BLaER1 treated with 17β-estradiol and CSF1 and Interleukin-3, amounts not matched to agents 10 nM and 100 nM (cell line): Measurements from ENCODE around the gene GRM6.

Experiments
- H3K27ac ChIP-seq, 11 experiments: shearing (Covaris generic); formaldehyde crosslinking; 2 replicates each; pipeline ENCODE4 v1.8.1; 2022
- H3K27me3 ChIP-seq, 11 experiments: shearing (Covaris generic); formaldehyde crosslinking; 2 replicates each; pipeline ENCODE4 v1.8.1; 2022
- H3K36me3 ChIP-seq, 11 experiments: shearing (Covaris generic); formaldehyde crosslinking; 2 replicates each; pipeline ENCODE4 v1.8.1; 2022
- H3K4me1 ChIP-seq, 10 experiments: shearing (Covaris generic); formaldehyde crosslinking; 2 replicates each; pipeline ENCODE4 v1.8.1; 2022
- H3K4me2 ChIP-seq, 11 experiments: shearing (Covaris generic); formaldehyde crosslinking; 2 replicates each; pipeline ENCODE4 v1.8.1; 2022
- H3K4me3 ChIP-seq, 10 experiments: shearing (Covaris generic); formaldehyde crosslinking; 2 replicates each; pipeline ENCODE4 v1.8.1; 2022
- H3K9ac ChIP-seq, 11 experiments: shearing (Covaris generic); formaldehyde crosslinking; 2 replicates each; pipeline ENCODE4 v1.8.1; 2022
- H3K9me3 ChIP-seq, 11 experiments: shearing (Covaris generic); formaldehyde crosslinking; replicated peaks in 1 of 11; 2 replicates each; pipeline ENCODE4 v1.8.1; 2022
- H4K20me1 ChIP-seq, 11 experiments: shearing (Covaris generic); formaldehyde crosslinking; 2 replicates each; pipeline ENCODE4 v1.8.1; 2022
- Cebpa-rat ChIP-seq, 11 experiments: shearing (Covaris generic); IDR thresholded peaks; 2 replicates each; pipeline ENCODE4 v1.8.1; 2022

GRM6 gene

DNA sequence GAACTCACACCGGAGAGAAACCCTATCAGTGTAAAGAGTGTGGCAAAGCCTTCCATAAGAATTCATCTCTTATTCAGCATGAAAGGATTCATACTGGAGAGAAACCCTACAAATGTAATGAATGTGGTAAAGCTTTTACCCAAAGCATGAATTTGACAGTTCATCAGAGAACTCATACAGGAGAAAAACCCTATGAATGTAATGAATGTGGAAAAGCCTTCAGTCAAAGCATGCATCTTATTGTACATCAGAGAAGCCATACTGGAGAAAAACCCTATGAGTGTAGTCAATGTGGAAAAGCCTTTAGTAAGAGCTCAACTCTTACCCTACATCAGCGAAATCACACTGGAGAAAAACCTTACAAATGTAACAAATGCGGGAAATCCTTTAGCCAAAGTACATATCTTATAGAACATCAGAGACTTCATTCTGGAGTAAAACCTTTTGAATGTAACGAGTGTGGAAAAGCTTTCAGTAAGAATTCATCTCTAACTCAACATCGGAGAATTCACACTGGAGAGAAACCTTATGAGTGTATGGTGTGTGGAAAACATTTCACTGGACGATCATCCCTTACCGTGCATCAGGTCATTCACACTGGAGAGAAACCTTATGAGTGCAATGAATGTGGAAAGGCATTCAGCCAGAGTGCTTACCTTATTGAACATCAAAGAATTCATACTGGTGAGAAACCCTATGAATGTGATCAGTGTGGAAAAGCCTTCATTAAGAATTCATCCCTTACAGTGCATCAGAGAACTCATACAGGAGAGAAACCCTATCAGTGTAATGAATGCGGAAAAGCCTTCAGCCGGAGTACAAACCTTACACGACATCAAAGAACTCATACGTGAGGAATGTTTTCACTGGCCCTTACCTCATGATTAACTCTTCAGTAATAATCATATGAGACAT lies 63.0 kb downstream of the GRM6 start:
- no peaks in the 10 kb centered on the region for H4K20me1 ChIP-seq
- H3K27ac ChIP-seq: no peak overlapping the region
- H3K27me3 ChIP-seq: no peaks in the 10 kb centered on the region
- TF ChIP-seq Cebpa-rat (IDR thresholded peaks at IDR 0.05): no peak
- peak overlapping the region in 5 of 10 experiments; percentile 5 to 36 (median 17); a peak in 4 of 20 replicates for H3K4me3 ChIP-seq
- peaks cover 100% of the 10 kb centered on the region in 11 experiments for H3K9me3 ChIP-seq
- H3K9ac ChIP-seq: no peak overlapping the region
- H3K4me1 ChIP-seq: no peaks in the 10 kb centered on the region
- H3K36me3 ChIP-seq: peaks cover 61 to 99% (median 75%) of the 10 kb centered on the region in 11 experiments
- H3K4me2 ChIP-seq: no peak overlapping the region
